Measurements from ENCODE around the gene CDKN2D.
"Not testable (repeated sequence)": the region's sequence is repeated elsewhere in the genome, so short reads cannot be mapped to it uniquely, and the experiment has no call there.

The CDKN2D gene

DNA sequence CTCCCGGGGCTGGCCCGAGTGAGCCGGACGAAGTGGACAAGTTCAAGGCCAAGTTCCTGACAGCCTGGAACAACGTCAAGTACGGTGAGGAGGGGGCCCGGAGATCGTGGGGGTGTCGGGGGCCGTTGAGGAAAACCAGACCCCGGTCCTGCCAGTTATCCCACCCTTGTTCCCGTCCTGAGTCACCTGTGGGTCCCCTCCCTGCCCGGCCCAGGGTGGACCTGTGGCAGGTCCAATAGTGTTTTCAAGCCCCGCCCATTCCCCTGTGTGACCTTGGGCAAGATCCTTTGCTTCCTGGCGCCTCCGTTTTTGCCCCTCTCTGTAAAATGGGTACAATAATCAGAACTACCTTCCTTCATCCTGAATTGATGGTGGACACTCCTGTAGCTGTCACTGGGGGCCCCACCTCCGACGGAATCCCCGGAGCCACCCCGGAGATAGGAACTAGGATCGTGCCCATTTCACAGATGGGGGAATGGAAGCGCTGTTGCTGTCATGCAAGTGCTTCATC lies 24.5 kb downstream of the CDKN2D start:
- Histone ChIP-seq H3K27ac (peak overlapping the region; percentile 91 to 95), H3K4me3 (peak overlapping the region; percentile 89)
- TF ChIP-seq, protein P1, sequence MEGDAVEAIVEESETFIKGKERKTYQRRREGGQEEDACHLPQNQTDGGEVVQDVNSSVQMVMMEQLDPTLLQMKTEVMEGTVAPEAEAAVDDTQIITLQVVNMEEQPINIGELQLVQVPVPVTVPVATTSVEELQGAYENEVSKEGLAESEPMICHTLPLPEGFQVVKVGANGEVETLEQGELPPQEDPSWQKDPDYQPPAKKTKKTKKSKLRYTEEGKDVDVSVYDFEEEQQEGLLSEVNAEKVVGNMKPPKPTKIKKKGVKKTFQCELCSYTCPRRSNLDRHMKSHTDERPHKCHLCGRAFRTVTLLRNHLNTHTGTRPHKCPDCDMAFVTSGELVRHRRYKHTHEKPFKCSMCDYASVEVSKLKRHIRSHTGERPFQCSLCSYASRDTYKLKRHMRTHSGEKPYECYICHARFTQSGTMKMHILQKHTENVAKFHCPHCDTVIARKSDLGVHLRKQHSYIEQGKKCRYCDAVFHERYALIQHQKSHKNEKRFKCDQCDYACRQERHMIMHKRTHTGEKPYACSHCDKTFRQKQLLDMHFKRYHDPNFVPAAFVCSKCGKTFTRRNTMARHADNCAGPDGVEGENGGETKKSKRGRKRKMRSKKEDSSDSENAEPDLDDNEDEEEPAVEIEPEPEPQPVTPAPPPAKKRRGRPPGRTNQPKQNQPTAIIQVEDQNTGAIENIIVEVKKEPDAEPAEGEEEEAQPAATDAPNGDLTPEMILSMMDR (IDR thresholded peaks at IDR 0.05), result no peak
- no peak for DNase-seq (ENCODE audit: low spot score)

DNA sequence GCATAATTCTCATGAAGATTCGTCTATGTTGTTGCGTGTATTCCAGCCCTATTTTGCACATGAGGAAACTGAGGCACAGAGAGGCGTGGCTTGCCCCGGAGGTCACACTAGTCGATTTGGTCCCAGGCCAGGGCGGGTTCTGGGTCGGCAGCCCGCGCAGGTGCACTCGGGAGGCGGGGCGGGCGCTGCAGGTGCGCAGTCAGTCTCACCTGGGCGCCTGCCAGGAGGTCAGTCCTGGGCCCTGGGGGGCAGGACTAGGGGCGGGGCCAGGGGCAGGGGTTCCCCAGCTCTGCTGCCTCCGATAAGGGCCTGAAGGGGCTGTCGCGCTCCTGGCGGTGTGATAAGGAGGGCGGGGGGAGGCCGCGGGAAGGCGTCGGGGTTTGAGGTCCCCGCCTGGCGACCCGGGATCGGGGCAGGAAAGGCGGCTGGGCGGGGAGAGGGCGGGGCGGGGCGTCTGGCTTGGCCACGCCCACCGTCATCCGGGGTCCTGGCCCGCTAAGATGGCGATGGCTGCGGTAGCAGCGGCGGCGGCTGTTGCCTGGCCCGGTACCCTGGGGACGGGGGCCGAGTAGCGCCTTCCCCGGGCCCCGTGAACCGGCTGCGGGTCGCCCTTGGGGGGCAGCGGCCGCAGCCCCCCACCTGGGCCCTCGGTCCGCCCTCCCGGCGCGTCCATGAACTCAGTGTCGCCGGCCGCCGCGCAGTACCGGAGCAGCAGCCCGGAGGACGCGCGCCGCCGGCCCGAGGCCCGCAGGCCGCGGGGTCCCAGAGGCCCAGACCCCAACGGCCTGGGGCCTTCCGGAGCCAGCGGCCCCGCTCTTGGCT lies 25.1 kb downstream of the CDKN2D start, which contains the start of gene ATG4D:
Gene ATG4D, plus strand, starts transcription at position 485 of the 822 bp plus-strand sequence. Its CDS starts 187 bp downstream, at position 672.
- DNase-seq (ENCODE audit: low spot score), result no peak
- TF ChIP-seq, protein P1 (IDR thresholded peaks at IDR 0.05), result no peak
- Histone ChIP-seq H3K4me3 (peak within 1 kb of the TSS; percentile 89), H3K27ac (peak within 1 kb of the TSS; percentile 91 to 95)

DNA sequence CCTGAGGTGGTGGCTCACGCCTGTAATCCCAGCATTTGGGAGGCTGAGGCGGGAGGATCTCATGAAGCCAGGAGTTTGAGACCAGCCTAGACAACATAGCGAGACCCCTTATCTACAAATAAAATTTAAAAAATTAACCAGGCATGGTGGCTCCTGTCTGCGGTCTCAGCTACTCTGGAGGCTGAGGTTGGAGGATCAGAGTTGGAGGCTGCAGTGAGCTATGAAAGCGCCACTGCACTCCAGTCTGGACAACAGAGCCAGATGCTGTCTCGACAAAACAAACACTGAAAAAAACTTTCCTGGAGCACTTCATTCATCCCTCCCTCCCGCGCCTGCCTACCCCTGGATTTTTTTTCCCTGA lies 25.7 kb downstream of the CDKN2D start:
- peak overlapping the region; percentile 89 for H3K4me3 ChIP-seq
- H3K27ac ChIP-seq, result peak overlapping the region in 1 of 2 donors; percentile 91
- no peak for DNase-seq (ENCODE audit: low spot score)
- TF ChIP-seq, protein P1 (IDR thresholded peaks at IDR 0.05), result no peak

DNA sequence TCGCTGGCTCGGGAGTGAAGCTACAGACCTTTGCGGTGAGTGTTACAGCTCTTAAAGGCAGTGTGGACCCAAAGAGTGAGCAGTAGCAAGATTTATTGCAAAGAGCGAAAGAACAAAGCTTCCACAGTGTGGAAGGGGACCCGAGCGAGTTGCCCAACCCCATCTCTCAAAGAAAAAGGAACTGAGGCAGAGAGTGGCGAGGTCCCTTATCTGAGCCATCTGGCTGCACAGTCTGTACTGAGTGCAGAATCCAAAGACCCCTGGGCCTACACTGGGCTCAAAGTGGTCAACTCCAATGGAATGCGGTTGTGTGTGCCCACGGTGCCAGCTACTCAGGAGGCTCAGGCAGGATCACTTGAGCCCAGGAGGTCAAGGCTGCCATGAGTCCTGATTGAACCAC lies 29.8 kb downstream of the CDKN2D start:
- not testable (repeated sequence) for DNase-seq (ENCODE audit: low spot score); H3K4me3 ChIP-seq; H3K27ac ChIP-seq

DNA sequence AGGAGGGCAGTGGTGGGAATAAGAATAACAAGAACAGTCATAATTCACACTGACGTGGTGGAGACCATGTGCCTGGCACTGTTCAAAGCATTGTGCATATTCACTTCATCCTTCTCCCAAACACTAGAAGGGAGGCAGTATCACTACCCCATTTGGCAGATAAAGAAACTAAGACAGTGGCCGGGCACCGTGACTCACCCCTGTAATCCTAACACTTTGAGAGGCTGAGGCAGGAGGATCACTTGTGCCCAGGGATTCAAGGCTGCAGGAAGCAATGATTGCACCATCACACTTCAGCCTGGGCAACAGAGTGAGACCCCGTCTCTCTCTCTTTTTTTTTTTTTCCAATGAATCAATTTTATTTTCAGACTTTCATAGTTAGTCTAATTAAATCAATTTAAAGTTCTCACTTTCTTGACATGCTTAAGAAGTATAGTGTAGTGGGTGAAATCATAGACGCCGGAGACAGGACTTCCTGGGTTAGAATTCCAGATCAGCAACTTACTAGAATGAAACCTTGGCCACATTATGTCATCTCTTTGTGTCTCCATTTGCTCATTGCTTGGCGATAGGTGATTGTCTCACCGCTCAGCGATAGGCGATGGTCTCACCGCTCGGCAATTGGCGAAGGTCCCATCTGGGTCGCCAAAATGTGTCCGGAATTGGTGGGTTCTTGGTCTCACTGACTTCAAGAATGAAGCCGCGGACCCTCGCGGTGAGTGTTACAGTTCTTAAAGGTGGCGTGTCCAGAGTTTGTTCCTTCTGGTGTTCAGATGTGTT lies 30.4 kb downstream of the CDKN2D start:
- Histone ChIP-seq H3K4me3 (no peak overlapping the region), H3K27ac (no peak overlapping the region)
- TF ChIP-seq, protein P1 (IDR thresholded peaks at IDR 0.05), result no peak
- no peak for DNase-seq (ENCODE audit: low spot score)

DNA sequence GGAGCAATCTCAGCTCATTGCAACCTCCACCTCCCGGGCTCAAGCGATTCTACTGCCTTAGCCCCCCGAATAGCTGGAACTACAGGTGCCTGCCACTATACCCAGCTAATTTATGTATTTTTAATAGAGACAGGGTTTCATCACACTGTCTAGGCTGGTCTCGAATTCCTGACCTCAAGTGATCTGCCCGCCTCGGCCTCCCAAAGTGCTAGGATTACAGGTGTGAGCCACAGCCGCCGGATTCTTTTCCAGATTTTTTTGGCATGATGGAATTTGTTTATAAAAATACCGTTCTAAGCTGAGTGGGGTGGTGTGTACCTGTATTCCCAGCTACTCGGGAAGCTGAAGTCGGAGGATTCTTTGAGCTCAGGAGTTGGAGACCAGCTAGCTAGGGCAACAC lies 31.1 kb downstream of the CDKN2D start:
- Histone ChIP-seq H3K4me3 (no peak overlapping the region), H3K27ac (no peak overlapping the region)
- TF ChIP-seq, protein P1 (IDR thresholded peaks at IDR 0.05), result no peak
- no peak for DNase-seq (ENCODE audit: low spot score)

DNA sequence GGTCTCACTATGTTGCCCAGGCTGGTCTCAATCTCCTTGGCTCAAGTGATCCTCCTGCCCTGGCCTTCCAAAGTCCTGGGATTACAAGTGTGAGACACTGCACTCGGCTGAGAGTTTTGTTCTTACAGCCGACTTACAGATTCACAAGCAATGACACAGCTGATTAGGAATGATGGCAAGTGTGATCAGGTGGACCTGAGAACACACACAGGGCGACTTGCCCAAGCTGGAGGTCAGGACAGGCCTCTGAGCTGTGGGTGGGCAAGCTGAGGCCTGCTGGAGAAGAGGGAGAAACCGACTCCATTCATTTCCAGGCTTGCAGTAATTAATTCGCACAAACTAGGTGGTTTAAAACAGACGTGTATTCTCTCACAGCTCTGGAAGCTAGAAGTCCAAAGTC lies 33.2 kb downstream of the CDKN2D start:
- TF ChIP-seq, protein P1 (IDR thresholded peaks at IDR 0.05), result no peak
- Histone ChIP-seq H3K4me3 (no peak overlapping the region), H3K27ac (no peak overlapping the region)
- no peak for DNase-seq (ENCODE audit: low spot score)
